ENCODE measurements around the gene CACNA2D1. TPM values are rescaled to one million over a fixed set of nuclear protein-coding genes. Genes with fewer than 3 reads are reported as not detected.

CACNA2D1 gene
- total RNA-seq, 1 experiment from 2014 or later = 0.77 TPM

- no peak overlapping the region for H2AFZ ChIP-seq (ENCODE audit: low read length)
- H3K79me2 ChIP-seq (ENCODE audit: low read length) = no peaks in the 10 kb centered on the region
- no peak overlapping the region for H3K4me3 ChIP-seq (ENCODE audit: low read length)
These were observed 540.5 kb downstream of the CACNA2D1 start for GRCh38 chr7:81903115-81903514.

GRCh38 chr7:81902536-81902935 lies 541.0 kb downstream of the CACNA2D1 start:
- no peak for ATAC-seq

More at GRCh38 chr7:81903115-81903514, 540.5 kb downstream of the CACNA2D1 start:
- Histone ChIP-seq H3K4me1 (ENCODE audit: insufficient read depth, low read length) (peaks cover 5% of the 10 kb centered on the region), H3K9me3 (ENCODE audit: low read length) (no peaks in the 10 kb centered on the region), H3K4me2 (ENCODE audit: low read length) (no peak overlapping the region), H3K27me3 (ENCODE audit: low read length) (no peaks in the 10 kb centered on the region), H3K9ac (ENCODE audit: low read length) (no peak overlapping the region), H3K27ac (ENCODE audit: low read length) (no peak overlapping the region), H3K36me3 (ENCODE audit: low read depth, low read length) (no peaks in the 10 kb centered on the region), H3K9me2 (replicated peaks; ENCODE audit: low read length) (no peaks in the 10 kb centered on the region), H4K20me1 (ENCODE audit: low read length) (no peaks in the 10 kb centered on the region), H3F3A (ENCODE audit: low read length, unreplicated experiment) (no peaks in the 10 kb centered on the region)
- intact Hi-C loops (cut with micrococcal nuclease) = no loop called here
- peak; percentile 29 for DNase-seq
- ATAC-seq = no peak
- POLR2A ChIA-PET (ENCODE audit: unreplicated experiment) = no interaction called here
- TF ChIP-seq EZH2 (IDR thresholded peaks at IDR 0.05; ENCODE audit: low read length, unreplicated experiment) = no peak
- CTCF ChIA-PET = no interaction called here
- no TSS peak for BruUV-seq (replicated peaks)

More at GRCh38 chr7:81902536-81902935, 541.0 kb downstream of the CACNA2D1 start:
- no TSS peak for BruUV-seq (replicated peaks)
- no peak for TF ChIP-seq EZH2phosphoT487 (IDR thresholded peaks at IDR 0.05; ENCODE audit: borderline replicate concordance, low read length)
- no peak for TF ChIP-seq CTCF (conservative IDR thresholded peaks at IDR 0.05; ENCODE audit: low read depth, low read length)
- CTCF ChIA-PET = no interaction called here
- Histone ChIP-seq H3K27me3 (ENCODE audit: low read length) (no peaks in the 10 kb centered on the region), H3K4me3 (ENCODE audit: low read length) (no peak overlapping the region), H3K9ac (ENCODE audit: low read length) (no peak overlapping the region), H3K9me3 (ENCODE audit: low read length) (no peaks in the 10 kb centered on the region), H2AFZ (ENCODE audit: low read length) (no peak overlapping the region), H3K4me1 (ENCODE audit: insufficient read depth, low read length) (no peaks in the 10 kb centered on the region), H3K27ac (ENCODE audit: low read length) (no peak overlapping the region), H3F3A (ENCODE audit: low read length, unreplicated experiment) (no peaks in the 10 kb centered on the region), H3K4me2 (ENCODE audit: low read length) (no peak overlapping the region), H3K9me2 (replicated peaks; ENCODE audit: low read length) (no peaks in the 10 kb centered on the region), H3K36me3 (ENCODE audit: low read depth, low read length) (no peaks in the 10 kb centered on the region), H4K20me1 (ENCODE audit: low read length) (no peaks in the 10 kb centered on the region), H3K79me2 (ENCODE audit: low read length) (no peaks in the 10 kb centered on the region)
- intact Hi-C loops (cut with micrococcal nuclease) = no loop called here
- no peak for DNase-seq
- POLR2A ChIA-PET (ENCODE audit: unreplicated experiment) = no interaction called here

Measured in PC-3 (cell line).